ENCODE results near the gene CTXN1. TPM values are rescaled to one million over a fixed set of nuclear protein-coding genes. Genes with fewer than 3 reads are reported as not detected.
"Not testable (repeated sequence)": the region's sequence is repeated elsewhere in the genome, so short reads cannot be mapped to it uniquely, and the experiment has no call there.

Gene CTXN1
- total RNA-seq, 2 donors from 2014 or later = 60.1 to 87.2 TPM

DNA sequence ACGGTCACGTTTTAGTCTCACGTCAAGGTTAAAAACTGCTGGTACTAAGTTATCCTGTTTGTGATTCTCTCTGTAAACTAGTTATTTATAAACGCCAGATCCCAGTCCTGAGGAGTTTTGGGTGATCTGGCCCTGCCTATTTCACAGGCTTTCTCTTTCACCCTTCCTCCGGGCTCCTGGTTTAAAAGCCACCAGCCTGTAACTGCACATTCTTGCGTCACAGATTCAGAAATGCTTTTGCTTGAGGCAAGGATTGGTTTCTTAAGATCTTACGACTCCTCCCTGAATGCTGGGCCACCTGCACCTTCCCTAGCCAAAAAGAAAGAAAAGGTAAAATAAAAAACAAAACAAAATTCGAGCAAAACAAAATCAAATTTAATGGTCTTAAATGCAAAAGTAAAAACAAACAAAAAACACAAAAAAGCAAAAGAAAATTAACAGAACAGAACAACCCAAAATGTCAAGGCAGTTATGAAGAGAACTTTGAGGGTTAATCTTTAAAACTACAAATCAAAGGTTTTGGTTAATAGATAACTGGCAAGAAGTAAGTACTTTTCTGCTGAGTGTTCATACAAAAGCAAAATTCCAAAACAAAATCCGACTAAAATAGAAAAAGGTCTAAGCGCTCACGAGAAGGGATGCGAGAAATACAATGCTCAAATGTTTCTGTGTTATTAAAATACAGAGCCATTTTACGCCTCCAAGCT lies 36.1 kb upstream of the CTXN1 start:
- Histone ChIP-seq H3K27ac (ENCODE audit: low read depth, low read length) (no peak overlapping the region), H3K4me1 (ENCODE audit: control insufficient read depth, insufficient read depth, low read length) (peaks cover 7% of the 10 kb centered on the region), H3K36me3 (ENCODE audit: control insufficient read depth, insufficient read depth, low read length) (peaks cover 78% of the 10 kb centered on the region), H3K9ac (ENCODE audit: extremely low read depth, low read length, poor library complexity, severe bottlenecking) (no peak overlapping the region), H3K27me3 (ENCODE audit: control insufficient read depth, insufficient read depth, low read length, poor library complexity, severe bottlenecking) (no peaks in the 10 kb centered on the region), H3K4me3 (ENCODE audit: low read length) (no peak overlapping the region), H3K9me3 (ENCODE audit: control insufficient read depth, low read length) (no peaks in the 10 kb centered on the region)
- H3K36me3 Mint-ChIP-seq (ENCODE audit: low read depth) = peaks cover 42% of the 10 kb centered on the region
- H3K27me3 Mint-ChIP-seq (ENCODE audit: insufficient read depth) = no peaks in the 10 kb centered on the region
- H3K4me1 Mint-ChIP-seq = peaks cover 5% of the 10 kb centered on the region
- no peak overlapping the region for H3K27ac Mint-ChIP-seq
- 93 to 97% methylated on average over 12 of the region's 13 CpGs for whole genome bisulfite sequencing, 2 experiments (ENCODE audit: insufficient coverage in 1 of 2, insufficient read length in 1 of 2)
- TF ChIP-seq, protein P1, sequence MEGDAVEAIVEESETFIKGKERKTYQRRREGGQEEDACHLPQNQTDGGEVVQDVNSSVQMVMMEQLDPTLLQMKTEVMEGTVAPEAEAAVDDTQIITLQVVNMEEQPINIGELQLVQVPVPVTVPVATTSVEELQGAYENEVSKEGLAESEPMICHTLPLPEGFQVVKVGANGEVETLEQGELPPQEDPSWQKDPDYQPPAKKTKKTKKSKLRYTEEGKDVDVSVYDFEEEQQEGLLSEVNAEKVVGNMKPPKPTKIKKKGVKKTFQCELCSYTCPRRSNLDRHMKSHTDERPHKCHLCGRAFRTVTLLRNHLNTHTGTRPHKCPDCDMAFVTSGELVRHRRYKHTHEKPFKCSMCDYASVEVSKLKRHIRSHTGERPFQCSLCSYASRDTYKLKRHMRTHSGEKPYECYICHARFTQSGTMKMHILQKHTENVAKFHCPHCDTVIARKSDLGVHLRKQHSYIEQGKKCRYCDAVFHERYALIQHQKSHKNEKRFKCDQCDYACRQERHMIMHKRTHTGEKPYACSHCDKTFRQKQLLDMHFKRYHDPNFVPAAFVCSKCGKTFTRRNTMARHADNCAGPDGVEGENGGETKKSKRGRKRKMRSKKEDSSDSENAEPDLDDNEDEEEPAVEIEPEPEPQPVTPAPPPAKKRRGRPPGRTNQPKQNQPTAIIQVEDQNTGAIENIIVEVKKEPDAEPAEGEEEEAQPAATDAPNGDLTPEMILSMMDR (conservative IDR thresholded peaks at IDR 0.05) = no peak
- DNase-seq = no peak
- no peaks in the 10 kb centered on the region for H3K9me3 Mint-ChIP-seq
- H3K4me3 Mint-ChIP-seq = no peak overlapping the region

DNA sequence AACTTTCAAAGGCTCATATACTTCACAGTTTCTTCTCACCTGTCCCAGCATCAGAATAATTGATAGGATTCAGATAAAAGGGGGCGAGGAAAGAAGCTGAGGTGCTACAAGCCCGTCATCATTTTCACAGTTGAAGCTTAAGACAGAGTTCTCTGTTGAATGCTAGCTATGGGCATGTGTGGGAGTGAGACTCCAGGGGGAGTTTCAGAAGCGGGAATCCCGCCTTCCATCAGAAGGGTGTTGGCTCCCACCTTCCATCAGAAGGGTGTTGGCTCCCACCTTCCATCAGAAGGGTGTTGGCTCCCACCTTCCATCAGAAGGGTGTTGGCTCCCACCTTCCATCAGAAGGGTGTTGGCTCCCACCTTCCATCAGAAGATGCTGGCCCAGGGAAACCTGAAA lies 35.1 kb upstream of the CTXN1 start:
- H3K9me3 ChIP-seq (ENCODE audit: control insufficient read depth, low read length); H3K27me3 ChIP-seq (ENCODE audit: control insufficient read depth, insufficient read depth, low read length, poor library complexity, severe bottlenecking); H3K4me3 ChIP-seq (ENCODE audit: low read length); H3K4me1 Mint-ChIP-seq; H3K9ac ChIP-seq (ENCODE audit: extremely low read depth, low read length, poor library complexity, severe bottlenecking); DNase-seq; H3K9me3 Mint-ChIP-seq; H3K4me1 ChIP-seq (ENCODE audit: control insufficient read depth, insufficient read depth, low read length); H3K4me3 Mint-ChIP-seq; H3K27ac Mint-ChIP-seq; H3K27me3 Mint-ChIP-seq (ENCODE audit: insufficient read depth): not testable (repeated sequence)
- peaks cover 39% of the 10 kb centered on the region for H3K36me3 Mint-ChIP-seq (ENCODE audit: low read depth)
- WGBS, 2 experiments (ENCODE audit: insufficient coverage in 1 of 2, insufficient read length in 1 of 2) = 65 to 82% methylated on average over 2 to 4 of the region's 4 CpGs
- peaks cover 68% of the 10 kb centered on the region for H3K36me3 ChIP-seq (ENCODE audit: control insufficient read depth, insufficient read depth, low read length)
- H3K27ac ChIP-seq (ENCODE audit: low read depth, low read length) = peak overlapping the region; percentile 58

DNA sequence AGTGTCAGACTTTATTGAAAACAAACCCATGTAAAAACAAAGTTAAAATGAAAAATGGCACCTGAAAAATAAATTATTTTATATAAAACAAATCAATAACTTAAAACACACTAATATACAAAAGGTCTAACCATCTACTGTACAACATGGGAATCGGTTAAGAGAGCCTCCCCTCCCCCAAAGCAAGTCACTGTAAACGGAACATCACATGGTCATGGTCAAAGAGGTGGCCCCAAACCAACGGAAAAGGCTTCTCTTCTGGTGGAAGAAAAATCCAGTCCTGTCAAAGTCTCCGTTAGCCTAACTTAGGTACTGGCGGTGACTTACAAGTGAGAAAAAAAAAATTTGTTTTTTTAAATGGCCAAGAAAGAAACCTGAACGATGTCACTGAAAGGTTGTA lies 33.3 kb upstream of the CTXN1 start:
- H3K4me3 Mint-ChIP-seq = no peak overlapping the region
- TF ChIP-seq, protein P1 (conservative IDR thresholded peaks at IDR 0.05) = no peak
- 92 to 96% methylated on average over 6 of the region's 6 CpGs for WGBS, 2 experiments (ENCODE audit: insufficient coverage in 1 of 2, insufficient read length in 1 of 2)

More for the DNA sequence above, 33.3 kb upstream of the CTXN1 start:
- Mint-ChIP-seq H3K9me3 (no peaks in the 10 kb centered on the region), H3K27me3 (ENCODE audit: insufficient read depth) (no peaks in the 10 kb centered on the region), H3K4me1 (peaks cover 5% of the 10 kb centered on the region), H3K36me3 (ENCODE audit: low read depth) (peaks cover 27% of the 10 kb centered on the region), H3K27ac (no peak overlapping the region)
- no peak overlapping the region for H3K4me3 ChIP-seq (ENCODE audit: low read length)
- H3K9ac ChIP-seq (ENCODE audit: extremely low read depth, low read length, poor library complexity, severe bottlenecking) = no peak overlapping the region
- peaks cover 7% of the 10 kb centered on the region for H3K4me1 ChIP-seq (ENCODE audit: control insufficient read depth, insufficient read depth, low read length)
- DNase-seq = no peak
- no peak overlapping the region for H3K27ac ChIP-seq (ENCODE audit: low read depth, low read length)
- H3K27me3 ChIP-seq (ENCODE audit: control insufficient read depth, insufficient read depth, low read length, poor library complexity, severe bottlenecking) = no peaks in the 10 kb centered on the region
- peaks cover 50% of the 10 kb centered on the region for H3K36me3 ChIP-seq (ENCODE audit: control insufficient read depth, insufficient read depth, low read length)
- no peaks in the 10 kb centered on the region for H3K9me3 ChIP-seq (ENCODE audit: control insufficient read depth, low read length)

Measured in endodermal cell (in vitro differentiated cells).